Ishikawa (cell line): ENCODE results near the gene GDPD5.

Experiments
- CEBPB ChIP-seq: IDR thresholded peaks from 2 replicates; pipeline ENCODE4 v1.6.1; 2012
- EP300 ChIP-seq: IDR thresholded peaks from 2 replicates; pipeline ENCODE4 v1.6.1; 2012; ENCODE audit warnings: borderline replicate concordance
- FOXM1 ChIP-seq: IDR thresholded peaks from 2 replicates; pipeline ENCODE4 v1.6.1; 2012; ENCODE audit warnings: low read depth, borderline replicate concordance
- RAD21 ChIP-seq: IDR thresholded peaks from 2 replicates; pipeline ENCODE4 v1.6.1; 2012; ENCODE audit warnings: low read depth
- TCF12 ChIP-seq: IDR thresholded peaks from 2 replicates; pipeline ENCODE4 v1.6.1; 2012; ENCODE audit warnings: low read depth
- TEAD4 ChIP-seq: IDR thresholded peaks from 2 replicates; pipeline ENCODE4 v1.6.1; 2012
- YY1 ChIP-seq: IDR thresholded peaks from 2 replicates; pipeline ENCODE4 v1.6.1; 2012; ENCODE audit warnings: low read depth
- ZBTB7A ChIP-seq: IDR thresholded peaks from 2 replicates; pipeline ENCODE4 v1.6.1; 2012; ENCODE audit warnings: low read depth
- TF ChIP-seq, protein P1 (sequence below): IDR thresholded peaks from 2 replicates; pipeline ENCODE4 v1.6.1; 2012
- TF ChIP-seq, protein P2 (sequence below): IDR thresholded peaks from 2 replicates; pipeline ENCODE4 v1.6.1; 2012; ENCODE audit warnings: low read depth, mild to moderate bottlenecking

DNA sequence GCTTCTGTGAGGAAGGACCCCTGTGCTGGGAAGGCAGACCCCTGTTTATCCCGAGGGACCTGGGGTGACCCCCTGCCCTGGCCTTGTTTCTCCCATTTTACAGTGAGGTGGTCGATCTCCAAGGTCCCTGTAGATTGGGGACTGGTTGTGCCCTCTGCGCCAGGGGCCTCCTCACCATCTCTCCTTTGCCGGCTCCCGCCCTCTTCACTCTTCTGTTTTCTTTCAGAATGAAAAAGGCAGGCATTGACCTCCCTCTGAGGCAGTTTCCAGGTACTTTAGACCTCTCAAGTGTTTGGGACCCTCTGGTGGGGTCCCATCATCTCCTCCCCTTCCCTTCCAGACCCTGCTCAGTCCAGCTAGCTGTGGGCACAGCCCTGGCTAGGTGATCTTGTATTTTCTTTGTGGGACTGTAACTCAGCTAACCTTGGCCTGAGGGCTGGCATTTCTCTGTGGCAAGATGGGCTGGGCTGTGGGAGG is 37.8 kb upstream of the GDPD5 start:
- TF ChIP-seq, protein P1, sequence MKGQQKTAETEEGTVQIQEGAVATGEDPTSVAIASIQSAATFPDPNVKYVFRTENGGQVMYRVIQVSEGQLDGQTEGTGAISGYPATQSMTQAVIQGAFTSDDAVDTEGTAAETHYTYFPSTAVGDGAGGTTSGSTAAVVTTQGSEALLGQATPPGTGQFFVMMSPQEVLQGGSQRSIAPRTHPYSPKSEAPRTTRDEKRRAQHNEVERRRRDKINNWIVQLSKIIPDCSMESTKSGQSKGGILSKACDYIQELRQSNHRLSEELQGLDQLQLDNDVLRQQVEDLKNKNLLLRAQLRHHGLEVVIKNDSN: no peak
- no peak for TF ChIP-seq TCF12
- no peak for TF ChIP-seq EP300
- TF ChIP-seq FOXM1: no peak
- no peak for TF ChIP-seq ZBTB7A
- TF ChIP-seq, protein P2, sequence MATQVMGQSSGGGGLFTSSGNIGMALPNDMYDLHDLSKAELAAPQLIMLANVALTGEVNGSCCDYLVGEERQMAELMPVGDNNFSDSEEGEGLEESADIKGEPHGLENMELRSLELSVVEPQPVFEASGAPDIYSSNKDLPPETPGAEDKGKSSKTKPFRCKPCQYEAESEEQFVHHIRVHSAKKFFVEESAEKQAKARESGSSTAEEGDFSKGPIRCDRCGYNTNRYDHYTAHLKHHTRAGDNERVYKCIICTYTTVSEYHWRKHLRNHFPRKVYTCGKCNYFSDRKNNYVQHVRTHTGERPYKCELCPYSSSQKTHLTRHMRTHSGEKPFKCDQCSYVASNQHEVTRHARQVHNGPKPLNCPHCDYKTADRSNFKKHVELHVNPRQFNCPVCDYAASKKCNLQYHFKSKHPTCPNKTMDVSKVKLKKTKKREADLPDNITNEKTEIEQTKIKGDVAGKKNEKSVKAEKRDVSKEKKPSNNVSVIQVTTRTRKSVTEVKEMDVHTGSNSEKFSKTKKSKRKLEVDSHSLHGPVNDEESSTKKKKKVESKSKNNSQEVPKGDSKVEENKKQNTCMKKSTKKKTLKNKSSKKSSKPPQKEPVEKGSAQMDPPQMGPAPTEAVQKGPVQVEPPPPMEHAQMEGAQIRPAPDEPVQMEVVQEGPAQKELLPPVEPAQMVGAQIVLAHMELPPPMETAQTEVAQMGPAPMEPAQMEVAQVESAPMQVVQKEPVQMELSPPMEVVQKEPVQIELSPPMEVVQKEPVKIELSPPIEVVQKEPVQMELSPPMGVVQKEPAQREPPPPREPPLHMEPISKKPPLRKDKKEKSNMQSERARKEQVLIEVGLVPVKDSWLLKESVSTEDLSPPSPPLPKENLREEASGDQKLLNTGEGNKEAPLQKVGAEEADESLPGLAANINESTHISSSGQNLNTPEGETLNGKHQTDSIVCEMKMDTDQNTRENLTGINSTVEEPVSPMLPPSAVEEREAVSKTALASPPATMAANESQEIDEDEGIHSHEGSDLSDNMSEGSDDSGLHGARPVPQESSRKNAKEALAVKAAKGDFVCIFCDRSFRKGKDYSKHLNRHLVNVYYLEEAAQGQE: no peak
- no peak for TF ChIP-seq CEBPB
- no peak for TF ChIP-seq YY1
- no peak for TF ChIP-seq RAD21
- TF ChIP-seq TEAD4: no peak
